A549 (cell line): ENCODE data around the gene URI1. TPM values are rescaled to one million over a fixed set of nuclear protein-coding genes. Genes with fewer than 3 reads are reported as not detected.
A peak's percentile ranks its signal among the peaks of the same experiment; 100 is the strongest.

Source experiments
- ATAC-seq, 2 experiments: fragments of 200-7000 bp in 1 of 2; fragments of >200 bp in 1 of 2; cut with Nextera tagmentation in 1 of 2; cut with Tn5 transposase in 1 of 2; 3 replicates each; pipeline versions ENCODE4 v1.8.0 to v1.9.1; 2018 to 2020; ENCODE audit warnings: mild to moderate bottlenecking in 1 of 2, moderate library complexity in 1 of 2
- CTCF ChIA-PET: fragments of 300-600 bp; sonication (Branson Sonifier 250); formaldehyde crosslinking; extraction: SDS; loops from one replicate; lab custom pipeline; 2021; ENCODE audit warnings: antibody characterized with exemption, inconsistent platforms; lab: Yijun Ruan, JAX
- POLR2A ChIA-PET: fragments of 350-600 bp; formaldehyde crosslinking; extraction: SDS; loops from one replicate; lab custom pipeline; 2021; ENCODE audit warnings: antibody characterized with exemption, inconsistent platforms; lab: Yijun Ruan, JAX
- DNase-seq, 2 experiments: peaks; one replicate each; pipeline versions ENCODE4 v3.0.0 to v3.0.0-alpha.2; 2011 to 2016; ENCODE audit warnings: low read depth in 1 of 2, low spot score in 1 of 2
- FAIRE-seq: peaks from 2 replicates; lab custom pipeline; 2011; peaks lifted over from hg19 to GRCh38; lab: Jason Lieb, UNC
- H3K27ac ChIP-seq, 2 experiments: fragments of >200 bp; sonication (Bioruptor Twin); formaldehyde crosslinking; 3 replicates each; pipeline ENCODE4 v1.5.1; 2016 to 2017
- H3K4me1 ChIP-seq: fragments of >200 bp; sonication (Bioruptor Twin); formaldehyde crosslinking; 3 replicates; pipeline ENCODE4 v1.6.1; 2016
- H3K4me2 ChIP-seq: fragments of >200 bp; sonication (Bioruptor Twin); formaldehyde crosslinking; 3 replicates; pipeline ENCODE4 v1.6.1; 2016
- H3K4me3 ChIP-seq: fragments of >200 bp; sonication (Bioruptor Twin); formaldehyde crosslinking; 3 replicates; pipeline ENCODE4 v1.5.1; 2016
- H3K9me3 ChIP-seq: fragments of >200 bp; sonication (Bioruptor Twin); formaldehyde crosslinking; 3 replicates; pipeline ENCODE4 v1.6.1; 2016
- CHD2 ChIP-seq: fragments of 150-350 bp; IDR thresholded peaks from 2 replicates; pipeline ENCODE4 v1.6.1; 2014; ENCODE audit warnings: low read length; ENCODE audit not compliant: partially characterized antibody
- E2F6 ChIP-seq: IDR thresholded peaks from 2 replicates; pipeline ENCODE4 v1.6.1; 2012; ENCODE audit warnings: low read depth, borderline replicate concordance
- EHF ChIP-seq: fragments of 250-450 bp; sonication (Bioruptor Pico); IDR thresholded peaks from 2 replicates; pipeline ENCODE4 v1.5.0; 2020; ENCODE audit warnings: mild to moderate bottlenecking
- ELK1 ChIP-seq: fragments of 150-350 bp; IDR thresholded peaks from 2 replicates; pipeline ENCODE4 v1.6.1; 2014; ENCODE audit warnings: low read depth, mild to moderate bottlenecking, low read length
- EP300 ChIP-seq, 2 experiments: fragments of >200 bp; sonication (Bioruptor Twin); formaldehyde crosslinking; IDR thresholded peaks; 2 replicates in 1 of 2; 3 replicates in 1 of 2; pipeline ENCODE4 v1.6.1; 2016 to 2017
- ESRRA ChIP-seq: fragments of 150-350 bp; IDR thresholded peaks from 2 replicates; pipeline ENCODE4 v1.6.1; 2014; ENCODE audit warnings: mild to moderate bottlenecking, low read length, borderline replicate concordance
- FOSB ChIP-seq: fragments of 250-450 bp; sonication (Bioruptor Pico); IDR thresholded peaks from 2 replicates; pipeline ENCODE4 v1.5.0; 2020; ENCODE audit warnings: mild to moderate bottlenecking, moderate library complexity
- GATA3 ChIP-seq: IDR thresholded peaks from 2 replicates; pipeline ENCODE4 v1.6.1; 2012; ENCODE audit warnings: borderline replicate concordance
- HDAC2 ChIP-seq: fragments of 200-600 bp; sonication (generic); IDR thresholded peaks from 2 replicates; pipeline ENCODE4 v1.6.1; 2016
- HOXB13 ChIP-seq: fragments of 250-450 bp; sonication (Bioruptor Pico); IDR thresholded peaks from 2 replicates; pipeline ENCODE4 v1.5.0; 2020; ENCODE audit warnings: low read depth, mild to moderate bottlenecking, moderate library complexity
- JUN ChIP-seq, 2 experiments: fragments of >200 bp; sonication (Bioruptor Twin); formaldehyde crosslinking; IDR thresholded peaks; 2 replicates in 1 of 2; 3 replicates in 1 of 2; pipeline ENCODE4 v1.6.1; 2016 to 2017
- KDM5A ChIP-seq: fragments of 200-600 bp; sonication (generic); IDR thresholded peaks from 2 replicates; pipeline ENCODE4 v1.6.1; 2016; ENCODE audit warnings: antibody characterized with exemption, mild to moderate bottlenecking
- MAX ChIP-seq: IDR thresholded peaks from 2 replicates; pipeline ENCODE4 v1.6.1; 2012
- NFE2L2 ChIP-seq: fragments of 150-350 bp; conservative IDR thresholded peaks from 2 replicates; pipeline ENCODE4 v1.6.1; 2014; ENCODE audit warnings: low read length
- RAD21 ChIP-seq, 2 experiments: fragments of >200 bp in 1 of 2; sonication (Bioruptor Twin) in 1 of 2; formaldehyde crosslinking in 1 of 2; IDR thresholded peaks in 1 of 2; conservative IDR thresholded peaks in 1 of 2; 2 replicates in 1 of 2; 3 replicates in 1 of 2; pipeline ENCODE4 v1.6.1; 2012 to 2018; ENCODE audit warnings: inconsistent platforms in 1 of 2
- RARB ChIP-seq: fragments of 250-450 bp; sonication (Bioruptor Pico); IDR thresholded peaks from 2 replicates; pipeline ENCODE4 v1.8.0; 2021; ENCODE audit warnings: mild to moderate bottlenecking, moderate library complexity
- RNF2 ChIP-seq: fragments of 200-600 bp; sonication (generic); IDR thresholded peaks from 2 replicates; pipeline ENCODE4 v1.6.1; 2016; ENCODE audit warnings: low read depth, mild to moderate bottlenecking, antibody characterized with exemption, moderate library complexity, borderline replicate concordance
- ZC3H11A ChIP-seq: fragments of 450-650 bp; IDR thresholded peaks from 2 replicates; pipeline ENCODE4 v1.6.1; 2014; ENCODE audit warnings: antibody characterized with exemption, mild to moderate bottlenecking
- ZFP36 ChIP-seq: fragments of 450-650 bp; IDR thresholded peaks from 2 replicates; pipeline ENCODE4 v1.6.1; 2014; ENCODE audit warnings: borderline replicate concordance; ENCODE audit not compliant: partially characterized antibody
- ZSCAN20 ChIP-seq: fragments of 250-450 bp; sonication (Bioruptor Pico); IDR thresholded peaks from 2 replicates; pipeline ENCODE4 v1.8.0; 2022; ENCODE audit warnings: mild to moderate bottlenecking, moderate library complexity
- WGBS: methylation state at CpG from one replicate; pipeline ENCODE4 v1.1.6; 2017; ENCODE audit errors: missing lambda C conversion rate; 5-methylcytosine and 5-hydroxymethylcytosine counted together
- polyA plus RNA-seq, 4 experiments: library from polyadenylated mRNA; depleted of rRNA in 3 of 4; stranded (reverse); fragments of >200 nt; fragmentation: RNase III in 1 of 4; extraction: RNeasy Plus Mini Kit Qiagen cat#74134 plus additional on column Dnase treatment in 1 of 4; gene quantifications; 2 replicates in 3 of 4; 3 replicates in 1 of 4; pipeline ENCODE4 v1.2.3, GENCODE V29; 2011 to 2017
- TF ChIP-seq, protein P1 (sequence below): fragments of 450-650 bp; IDR thresholded peaks from 2 replicates; pipeline ENCODE4 v1.6.1; 2014; ENCODE audit warnings: antibody characterized with exemption
- TF ChIP-seq, protein P2 (sequence below): fragments of 250-450 bp; sonication (Bioruptor Pico); IDR thresholded peaks from 2 replicates; pipeline ENCODE4 v1.5.0; 2020; ENCODE audit warnings: low read depth, mild to moderate bottlenecking, moderate library complexity
- TF ChIP-seq, protein P3 (sequence below): fragments of >200 bp; sonication (Bioruptor Twin); formaldehyde crosslinking; IDR thresholded peaks from 3 replicates; pipeline ENCODE4 v1.6.1; 2016
- TF ChIP-seq, protein P4 (sequence below): fragments of 250-450 bp; sonication (Bioruptor Pico); IDR thresholded peaks from 2 replicates; pipeline ENCODE4 v1.5.0; 2021; ENCODE audit warnings: mild to moderate bottlenecking, moderate library complexity, borderline replicate concordance

Gene URI1
- polyA plus RNA-seq, 2 of the 4 experiments (the other 2 are of a cell fraction): 116 to 228 TPM

DNA sequence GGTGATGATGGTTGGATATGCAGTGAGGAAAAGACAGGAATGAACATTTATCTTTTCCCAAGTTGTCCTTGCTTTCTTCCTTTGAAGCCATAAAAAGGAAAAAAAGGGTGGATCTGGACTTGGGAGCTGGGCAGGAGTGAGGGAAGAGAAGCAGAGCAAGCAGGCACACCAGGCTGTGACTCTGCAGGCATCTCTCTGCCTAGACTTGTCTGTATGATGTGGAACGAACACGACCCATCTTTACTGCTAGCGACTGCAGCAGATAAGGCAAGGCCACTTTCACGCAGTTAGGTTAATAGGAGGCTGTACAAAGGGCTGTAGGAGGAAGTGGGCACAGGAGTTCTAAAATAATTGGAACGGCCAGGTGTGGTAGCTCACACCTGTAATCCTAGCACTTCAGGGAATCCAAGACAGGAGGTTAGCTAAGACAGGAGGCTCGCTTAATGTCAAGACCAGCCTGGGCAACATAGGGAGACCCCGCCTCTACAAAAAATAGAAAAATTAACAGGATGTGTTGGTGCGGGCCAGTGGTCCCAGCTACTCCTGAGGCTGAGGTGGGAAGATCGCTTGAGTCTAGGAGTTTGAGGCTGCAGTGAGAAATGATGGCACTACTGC lies 961 bp upstream of the URI1 start:
- no peak for DNase-seq
- H3K9me3 ChIP-seq: peaks cover 20% of the 10 kb centered on the region
- 88% methylated on average over 9 of the region's 9 CpGs for WGBS
- peak overlapping the region; percentile 83 for H3K4me2 ChIP-seq
- peak overlapping the region in 1 of 2 experiments; percentile 90; a peak in 4 of 6 replicates for H3K27ac ChIP-seq
- ATAC-seq: no peak
- no peak for TF ChIP-seq ESRRA
- no peak for TF ChIP-seq HDAC2
- no peak for TF ChIP-seq EP300 (IDR thresholded peaks at IDR 0.05)
- no peak for TF ChIP-seq E2F6
- TF ChIP-seq NFE2L2: no peak
- TF ChIP-seq HOXB13 (CRISPR knock-in tag): no peak
- TF ChIP-seq ZFP36: no peak
- no peak for TF ChIP-seq RNF2
- TF ChIP-seq CHD2: no peak
- TF ChIP-seq, all 56 proteins: peak for 0
- no peak for FAIRE-seq
- ChIA-PET CTCF (interaction anchor here (0.5 to 2.3 kb wide), 11 partner anchors 10 to 225 kb away, joined by 3 to 6 read pairs (median 4); no protein-coding TSS in a partner anchor), POLR2A (interaction anchor here (0.6 to 1.9 kb wide), 11 partner anchors 14 to 291 kb away, joined by 3 to 10 read pairs (median 3); no protein-coding TSS in a partner anchor)
- Histone ChIP-seq H3K4me3 (no peak overlapping the region; the same call in 2 of the 3 replicates), H3K4me1 (peaks cover 29% of the 10 kb centered on the region)

DNA sequence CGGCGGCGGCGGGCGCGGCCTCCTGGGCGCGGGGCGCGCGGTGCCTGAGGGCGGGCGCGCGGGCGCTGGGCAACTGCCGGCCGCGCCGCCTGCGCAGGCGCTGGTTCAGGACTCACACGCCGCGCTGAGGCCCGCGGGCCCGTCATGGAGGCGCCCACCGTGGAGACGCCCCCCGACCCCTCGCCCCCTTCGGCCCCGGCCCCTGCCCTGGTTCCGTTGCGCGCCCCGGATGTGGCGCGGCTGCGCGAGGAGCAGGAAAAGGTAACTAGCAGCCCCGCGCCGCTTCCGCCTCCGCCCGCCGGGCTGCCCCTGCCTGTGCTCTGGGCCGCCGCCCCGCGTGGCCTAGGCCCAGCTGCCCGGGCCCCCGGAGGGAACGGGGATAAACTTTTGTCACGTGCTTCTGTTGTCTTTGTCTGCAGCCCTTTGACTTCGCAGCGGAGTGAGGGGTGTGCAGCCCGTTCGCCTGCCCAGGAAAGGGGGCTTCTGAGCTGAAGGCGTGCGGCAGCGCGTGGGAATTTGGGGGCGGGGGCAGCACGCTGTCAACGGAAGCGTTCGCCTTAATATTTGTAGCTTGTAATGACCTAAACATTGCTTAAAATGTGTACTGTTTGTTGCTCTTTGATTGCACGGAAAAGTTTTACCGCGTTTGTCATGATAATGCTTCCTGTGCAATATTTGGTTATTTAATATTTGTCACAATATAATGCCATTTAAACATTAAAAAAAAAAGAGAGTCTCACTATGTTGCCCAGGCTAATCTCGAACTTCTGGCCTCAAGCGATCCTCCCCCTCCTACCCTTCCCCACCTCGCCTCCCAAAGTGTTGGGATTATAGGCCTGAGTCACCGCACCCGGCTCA lies 594 bp downstream of the URI1 start:
- peak in 1 of 2 experiments; percentile 67 for DNase-seq
- ATAC-seq: peak; percentile 86 to 90
- CTCF ChIA-PET: interaction anchor here (0.6 to 2.3 kb wide), 8 partner anchors 16 to 183 kb away, joined by 3 to 6 read pairs (median 4); no protein-coding TSS in a partner anchor
- Histone ChIP-seq H3K4me1 (peaks cover 45% of the 10 kb centered on the region), H3K9me3 (peaks cover 6% of the 10 kb centered on the region; the same call in 1 of the 3 replicates), H3K27ac (peak overlapping the region; percentile 79 to 90), H3K4me2 (peak overlapping the region; percentile 83), H3K4me3 (peak overlapping the region; percentile 64)
- POLR2A ChIA-PET: interaction anchor here (0.7 to 1.9 kb wide), 7 partner anchors 8 to 98 kb away, joined by 3 to 10 read pairs (median 4); no protein-coding TSS in a partner anchor
- no peak for FAIRE-seq
- WGBS: under 1% methylated on average over 38 of the region's 79 CpGs
- TF ChIP-seq GATA3 (0 out of 2 replicates have a peak, but pooled peaks have one; percentile 8), ELK1 (no peak), E2F6 (no peak), MAX (peak; percentile 96), HDAC2 (0 out of 2 replicates have a peak, but pooled peaks have one; percentile 34), EHF (CRISPR knock-in tag) (no peak), ZFP36 (no peak), KDM5A (0 out of 2 replicates have a peak, but pooled peaks have one; percentile 27), JUN (IDR thresholded peaks at IDR 0.05) (peak in 1 of 2 experiments; percentile 70; a peak in 3 of 5 replicates), RAD21 (conservative IDR thresholded peaks at IDR 0.05 in 1 of 2, IDR thresholded peaks at IDR 0.05 in 1 of 2) (no peak), RARB (CRISPR knock-in tag) (no peak), ESRRA (0 out of 2 replicates have a peak, but pooled peaks have one; percentile 26), FOSB (CRISPR knock-in tag) (0 out of 2 replicates have a peak, but pooled peaks have one; percentile 52), ZC3H11A (no peak), ZSCAN20 (CRISPR knock-in tag) (no peak), HOXB13 (CRISPR knock-in tag) (no peak)
- TF ChIP-seq, protein P1, sequence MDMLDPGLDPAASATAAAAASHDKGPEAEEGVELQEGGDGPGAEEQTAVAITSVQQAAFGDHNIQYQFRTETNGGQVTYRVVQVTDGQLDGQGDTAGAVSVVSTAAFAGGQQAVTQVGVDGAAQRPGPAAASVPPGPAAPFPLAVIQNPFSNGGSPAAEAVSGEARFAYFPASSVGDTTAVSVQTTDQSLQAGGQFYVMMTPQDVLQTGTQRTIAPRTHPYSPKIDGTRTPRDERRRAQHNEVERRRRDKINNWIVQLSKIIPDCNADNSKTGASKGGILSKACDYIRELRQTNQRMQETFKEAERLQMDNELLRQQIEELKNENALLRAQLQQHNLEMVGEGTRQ: peak; percentile 69
- TF ChIP-seq, protein P2, sequence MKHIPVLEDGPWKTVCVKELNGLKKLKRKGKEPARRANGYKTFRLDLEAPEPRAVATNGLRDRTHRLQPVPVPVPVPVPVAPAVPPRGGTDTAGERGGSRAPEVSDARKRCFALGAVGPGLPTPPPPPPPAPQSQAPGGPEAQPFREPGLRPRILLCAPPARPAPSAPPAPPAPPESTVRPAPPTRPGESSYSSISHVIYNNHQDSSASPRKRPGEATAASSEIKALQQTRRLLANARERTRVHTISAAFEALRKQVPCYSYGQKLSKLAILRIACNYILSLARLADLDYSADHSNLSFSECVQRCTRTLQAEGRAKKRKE (CRISPR knock-in tag): 0 out of 2 replicates have a peak, but pooled peaks have one; percentile 44
- TF ChIP-seq, protein P3, sequence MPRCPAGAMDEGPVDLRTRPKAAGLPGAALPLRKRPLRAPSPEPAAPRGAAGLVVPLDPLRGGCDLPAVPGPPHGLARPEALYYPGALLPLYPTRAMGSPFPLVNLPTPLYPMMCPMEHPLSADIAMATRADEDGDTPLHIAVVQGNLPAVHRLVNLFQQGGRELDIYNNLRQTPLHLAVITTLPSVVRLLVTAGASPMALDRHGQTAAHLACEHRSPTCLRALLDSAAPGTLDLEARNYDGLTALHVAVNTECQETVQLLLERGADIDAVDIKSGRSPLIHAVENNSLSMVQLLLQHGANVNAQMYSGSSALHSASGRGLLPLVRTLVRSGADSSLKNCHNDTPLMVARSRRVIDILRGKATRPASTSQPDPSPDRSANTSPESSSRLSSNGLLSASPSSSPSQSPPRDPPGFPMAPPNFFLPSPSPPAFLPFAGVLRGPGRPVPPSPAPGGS: no peak
- TF ChIP-seq, protein P4, sequence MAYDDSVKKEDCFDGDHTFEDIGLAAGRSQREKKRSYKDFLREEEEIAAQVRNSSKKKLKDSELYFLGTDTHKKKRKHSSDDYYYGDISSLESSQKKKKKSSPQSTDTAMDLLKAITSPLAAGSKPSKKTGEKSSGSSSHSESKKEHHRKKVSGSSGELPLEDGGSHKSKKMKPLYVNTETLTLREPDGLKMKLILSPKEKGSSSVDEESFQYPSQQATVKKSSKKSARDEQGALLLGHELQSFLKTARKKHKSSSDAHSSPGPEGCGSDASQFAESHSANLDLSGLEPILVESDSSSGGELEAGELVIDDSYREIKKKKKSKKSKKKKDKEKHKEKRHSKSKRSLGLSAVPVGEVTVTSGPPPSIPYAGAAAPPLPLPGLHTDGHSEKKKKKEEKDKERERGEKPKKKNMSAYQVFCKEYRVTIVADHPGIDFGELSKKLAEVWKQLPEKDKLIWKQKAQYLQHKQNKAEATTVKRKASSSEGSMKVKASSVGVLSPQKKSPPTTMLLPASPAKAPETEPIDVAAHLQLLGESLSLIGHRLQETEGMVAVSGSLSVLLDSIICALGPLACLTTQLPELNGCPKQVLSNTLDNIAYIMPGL (CRISPR knock-in tag): peak; percentile 80
